GM06990 (cell line): ENCODE measurements around the gene BTG3.

ENCODE experiments used
- DNase-seq: peaks from one replicate; pipeline ENCODE4 v3.0.0-alpha.2; 2011; ENCODE audit not compliant: insufficient read length; ENCODE audit errors: extremely low read depth
- H3K27me3 ChIP-seq: replicated peaks from 2 replicates; pipeline ENCODE4 v1.6.0; 2011; ENCODE audit warnings: low read length; ENCODE audit not compliant: control insufficient read depth, insufficient read depth
- H3K36me3 ChIP-seq: 2 replicates; pipeline ENCODE4 v1.5.1; 2011; ENCODE audit warnings: low read length; ENCODE audit not compliant: control insufficient read depth, insufficient read depth
- H3K4me3 ChIP-seq: replicated peaks from 2 replicates; pipeline ENCODE4 v1.5.1; 2011; ENCODE audit warnings: low read depth, mild to moderate bottlenecking, control low read depth, low read length
- TF ChIP-seq, protein P1 (sequence below): IDR thresholded peaks from 2 replicates; pipeline ENCODE4 v1.5.1; 2011; ENCODE audit warnings: low read length, control low read depth, mild to moderate bottlenecking, inconsistent platforms; ENCODE audit not compliant: insufficient read depth, poor library complexity, severe bottlenecking

Gene BTG3

GRCh38 chr21:17646790-17647189 is 34.1 kb upstream of the BTG3 start:
- TF ChIP-seq, protein P1, sequence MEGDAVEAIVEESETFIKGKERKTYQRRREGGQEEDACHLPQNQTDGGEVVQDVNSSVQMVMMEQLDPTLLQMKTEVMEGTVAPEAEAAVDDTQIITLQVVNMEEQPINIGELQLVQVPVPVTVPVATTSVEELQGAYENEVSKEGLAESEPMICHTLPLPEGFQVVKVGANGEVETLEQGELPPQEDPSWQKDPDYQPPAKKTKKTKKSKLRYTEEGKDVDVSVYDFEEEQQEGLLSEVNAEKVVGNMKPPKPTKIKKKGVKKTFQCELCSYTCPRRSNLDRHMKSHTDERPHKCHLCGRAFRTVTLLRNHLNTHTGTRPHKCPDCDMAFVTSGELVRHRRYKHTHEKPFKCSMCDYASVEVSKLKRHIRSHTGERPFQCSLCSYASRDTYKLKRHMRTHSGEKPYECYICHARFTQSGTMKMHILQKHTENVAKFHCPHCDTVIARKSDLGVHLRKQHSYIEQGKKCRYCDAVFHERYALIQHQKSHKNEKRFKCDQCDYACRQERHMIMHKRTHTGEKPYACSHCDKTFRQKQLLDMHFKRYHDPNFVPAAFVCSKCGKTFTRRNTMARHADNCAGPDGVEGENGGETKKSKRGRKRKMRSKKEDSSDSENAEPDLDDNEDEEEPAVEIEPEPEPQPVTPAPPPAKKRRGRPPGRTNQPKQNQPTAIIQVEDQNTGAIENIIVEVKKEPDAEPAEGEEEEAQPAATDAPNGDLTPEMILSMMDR: no peak
- DNase-seq: no peak
- Histone ChIP-seq H3K36me3 (no peaks in the 10 kb centered on the region), H3K27me3 (no peaks in the 10 kb centered on the region), H3K4me3 (no peak overlapping the region)

GRCh38 chr21:17644186-17644585 is 31.5 kb upstream of the BTG3 start:
- no peak for DNase-seq
- H3K36me3 ChIP-seq: no peaks in the 10 kb centered on the region
- TF ChIP-seq, protein P1: no peak
- no peak overlapping the region for H3K4me3 ChIP-seq
- no peaks in the 10 kb centered on the region for H3K27me3 ChIP-seq

DNA sequence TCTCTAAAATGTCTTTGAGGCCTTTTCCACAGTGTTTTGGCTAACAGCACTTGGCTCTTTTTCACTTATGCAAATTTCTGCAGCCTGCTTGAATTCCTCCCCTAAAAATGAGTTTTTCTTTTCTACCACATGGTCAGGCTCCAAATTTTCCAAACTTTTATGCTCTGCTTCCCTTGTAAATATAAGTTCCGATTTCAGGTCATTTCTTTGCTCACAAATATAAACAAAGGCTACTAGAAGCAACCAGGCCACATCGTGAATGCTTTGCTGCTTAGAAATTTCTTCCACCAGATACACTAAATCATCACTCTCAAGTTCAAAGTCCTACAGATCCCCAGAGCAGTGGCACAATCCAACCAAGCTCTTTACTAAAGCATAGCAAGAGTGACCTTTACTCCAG is 28.1 kb upstream of the BTG3 start:
- Histone ChIP-seq H3K4me3 (no peak overlapping the region), H3K27me3 (no peaks in the 10 kb centered on the region), H3K36me3 (no peaks in the 10 kb centered on the region)
- TF ChIP-seq, protein P1: no peak
- DNase-seq: no peak

GRCh38 chr21:17636711-17637110 is 24.0 kb upstream of the BTG3 start:
- H3K4me3 ChIP-seq: no peak overlapping the region
- no peak for DNase-seq
- TF ChIP-seq, protein P1: no peak
- no peaks in the 10 kb centered on the region for H3K36me3 ChIP-seq
- no peaks in the 10 kb centered on the region for H3K27me3 ChIP-seq

GRCh38 chr21:17631195-17631594 is 18.5 kb upstream of the BTG3 start:
- no peaks in the 10 kb centered on the region for H3K27me3 ChIP-seq
- no peak for DNase-seq
- TF ChIP-seq, protein P1: no peak
- H3K4me3 ChIP-seq: no peak overlapping the region
- H3K36me3 ChIP-seq: no peaks in the 10 kb centered on the region

DNA sequence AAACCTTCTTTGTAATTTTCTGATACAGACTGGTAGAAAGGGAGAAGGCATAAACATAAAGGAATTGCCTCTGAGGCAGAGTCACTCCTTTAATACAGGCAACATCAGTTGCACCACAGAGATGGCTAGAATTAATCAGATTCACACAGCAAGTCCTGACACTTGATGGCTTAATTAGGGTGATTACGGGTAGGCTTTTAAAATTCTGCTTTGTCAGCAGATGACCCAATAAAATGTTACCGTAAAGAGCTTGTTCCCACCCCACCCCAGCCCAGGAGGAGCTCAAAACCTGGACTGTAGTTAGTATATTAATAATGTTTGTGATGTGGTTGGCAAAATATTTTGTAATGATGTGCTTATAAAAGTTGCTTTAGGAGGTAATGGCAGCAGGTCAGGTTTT is 9.3 kb upstream of the BTG3 start:
- Histone ChIP-seq H3K36me3 (no peaks in the 10 kb centered on the region), H3K27me3 (no peaks in the 10 kb centered on the region), H3K4me3 (no peak overlapping the region)
- no peak for DNase-seq
- TF ChIP-seq, protein P1: no peak
